NCI-H510A (cell line): ENCODE measurements around the gene HPCAL4.

Experiments used
- DNase-seq: peaks from one replicate; lab custom pipeline; 2025; lab: John Stamatoyannopoulos, UW

HPCAL4 gene

DNA sequence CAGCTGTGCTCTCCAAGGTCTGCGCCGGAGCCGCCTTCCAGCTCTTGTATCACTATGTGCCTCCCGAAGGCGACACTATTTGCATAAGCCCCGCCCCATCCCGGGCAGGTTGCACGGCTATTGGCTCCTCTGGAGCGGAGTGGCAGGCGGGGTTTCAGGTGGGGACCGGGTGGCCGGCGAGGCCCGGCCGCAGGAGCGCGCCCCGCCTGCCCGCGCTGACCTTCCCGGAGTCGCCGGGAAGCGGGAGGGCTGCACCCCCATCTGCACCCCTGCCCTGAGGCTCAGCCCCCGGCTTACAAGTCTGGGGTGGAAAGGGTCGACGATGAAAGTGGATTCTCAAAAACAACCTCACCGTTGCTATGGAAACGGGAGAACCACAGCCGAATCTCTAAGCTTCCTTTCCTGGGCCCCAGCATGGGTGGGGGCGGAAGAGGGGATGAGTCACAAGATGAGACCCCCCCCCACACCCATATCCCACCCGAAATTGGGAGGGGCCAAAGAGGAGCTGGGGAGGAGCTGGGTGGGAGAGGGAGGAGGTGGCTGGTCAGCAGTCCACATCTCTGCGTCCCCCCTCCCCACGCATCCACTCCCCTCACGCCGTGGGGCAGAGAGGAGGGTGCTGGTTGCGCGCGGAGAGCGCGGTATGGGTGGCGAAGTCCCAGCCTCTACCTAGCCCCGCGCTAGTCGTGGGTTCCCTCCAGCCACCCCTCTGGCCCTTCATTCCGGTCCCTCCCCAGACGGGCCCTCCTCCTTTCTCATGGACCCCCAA, at the start of gene HPCAL4:
Gene HPCAL4 (minus strand): TSS at position 51 of the 769 bp plus-strand sequence. CDS start 6,830 bp downstream, outside the sequence.
- peak; percentile 100 for DNase-seq

DNA sequence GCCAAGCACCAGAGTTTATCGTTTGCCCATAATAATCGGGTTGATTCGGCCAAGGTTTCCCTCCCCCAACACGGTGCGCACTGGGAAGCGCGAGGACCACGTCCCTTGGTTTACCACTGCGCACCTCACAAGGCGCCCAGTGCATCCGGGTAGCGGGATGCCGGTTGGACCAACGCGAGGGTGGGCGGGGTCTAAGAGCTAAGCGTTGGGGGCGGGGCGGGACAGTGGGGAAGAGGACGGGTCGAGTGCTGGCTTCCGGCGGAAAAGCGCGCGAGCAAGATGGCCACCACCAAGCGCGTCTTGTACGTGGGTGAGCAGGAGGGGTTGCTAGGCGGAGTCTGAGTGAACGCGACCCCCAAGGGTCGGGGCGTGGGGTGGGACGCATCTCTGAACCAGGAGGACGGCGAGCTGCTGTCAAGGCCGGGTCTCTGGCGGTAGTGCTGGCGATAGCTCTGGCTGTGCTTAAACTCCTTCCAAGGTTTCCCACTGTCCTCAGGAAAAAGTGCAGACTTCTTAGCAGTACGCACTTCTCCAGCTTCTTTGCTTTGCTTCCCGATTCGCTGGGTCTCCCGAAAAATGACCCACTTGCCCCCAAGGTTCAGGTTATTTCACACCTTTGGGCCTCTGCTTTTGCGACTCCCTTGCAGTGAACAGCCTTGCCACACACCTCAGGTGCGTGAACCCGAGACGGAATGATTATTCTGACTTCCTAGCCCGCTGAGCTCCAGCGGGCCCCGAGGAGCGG, 47.6 kb upstream of the HPCAL4 start, which contains the start of gene PPIE:
Gene PPIE (plus strand): TSS at position 261 of the 745 bp plus-strand sequence. CDS start 19 bp downstream, at position 280.
- peak; percentile 100 for DNase-seq

DNA sequence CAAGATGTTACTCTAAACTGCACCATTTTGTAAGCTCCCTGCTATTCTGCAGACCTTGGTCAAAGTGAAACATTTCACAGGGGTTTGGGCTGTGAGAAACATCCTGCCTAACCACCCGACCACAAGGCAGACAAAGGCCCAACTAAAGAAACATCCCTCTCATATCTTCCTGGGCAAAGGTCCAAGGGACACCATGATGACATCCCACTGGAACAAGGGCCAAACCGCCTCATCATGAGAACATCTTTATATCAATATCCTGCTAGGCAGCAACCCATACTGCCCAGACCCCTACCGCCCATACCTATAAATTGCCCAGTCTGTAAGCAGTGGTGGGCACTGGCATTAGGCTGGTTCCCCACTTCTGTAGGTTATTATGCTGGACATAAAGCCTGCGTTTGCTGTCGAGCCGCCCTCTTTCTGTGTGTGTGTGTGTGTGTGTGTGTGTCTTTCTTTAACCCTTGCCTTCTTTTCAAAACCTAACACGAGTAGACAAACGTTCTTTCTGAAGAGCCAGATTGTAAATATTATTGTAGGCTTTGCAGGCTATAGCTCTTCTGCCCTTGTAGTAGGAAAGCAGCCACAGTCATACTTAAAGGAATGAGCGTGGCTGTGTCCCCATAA, 46.4 kb upstream of the HPCAL4 start:
- peak; percentile 69 for DNase-seq

DNA sequence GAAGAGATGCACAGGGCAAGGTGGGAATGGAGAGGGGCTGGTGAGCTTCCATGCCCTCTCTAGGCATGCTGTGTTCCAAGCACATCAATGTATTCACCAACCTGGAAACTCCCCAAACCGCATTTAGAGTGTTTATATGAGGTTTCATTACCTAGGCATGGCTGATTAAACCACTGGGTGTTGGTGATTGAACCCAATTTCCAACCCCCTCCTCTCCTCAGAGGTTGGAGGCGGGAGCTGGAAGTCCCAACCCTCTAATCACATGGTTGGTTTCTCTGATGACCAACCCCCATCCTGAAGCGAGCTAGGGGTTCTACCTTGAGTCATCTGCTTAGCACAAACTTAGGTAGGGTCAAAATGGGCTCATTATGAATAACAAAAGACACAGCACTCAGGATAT, 44.5 kb upstream of the HPCAL4 start:
- DNase-seq, result no peak

DNA sequence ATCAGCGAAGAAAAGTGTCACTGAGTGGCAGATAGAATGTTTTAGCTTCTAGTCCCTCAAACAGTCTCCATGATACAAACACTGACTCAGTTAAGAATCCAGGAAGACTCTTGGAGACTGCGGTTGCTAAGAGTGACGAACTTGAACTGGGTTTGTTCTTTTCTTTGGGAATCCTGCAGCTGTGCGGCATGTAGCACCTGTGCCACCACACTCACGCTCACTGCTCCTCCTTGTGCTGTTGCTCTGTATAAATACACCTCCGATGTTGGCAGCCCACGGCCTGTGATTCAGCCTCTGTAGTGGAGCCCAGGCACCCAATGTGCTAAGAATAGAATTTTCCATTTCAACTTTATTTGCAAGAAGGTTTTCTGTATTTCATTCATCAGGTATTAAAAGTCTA, 41.9 kb upstream of the HPCAL4 start:
- peak; percentile 96 for DNase-seq

DNA sequence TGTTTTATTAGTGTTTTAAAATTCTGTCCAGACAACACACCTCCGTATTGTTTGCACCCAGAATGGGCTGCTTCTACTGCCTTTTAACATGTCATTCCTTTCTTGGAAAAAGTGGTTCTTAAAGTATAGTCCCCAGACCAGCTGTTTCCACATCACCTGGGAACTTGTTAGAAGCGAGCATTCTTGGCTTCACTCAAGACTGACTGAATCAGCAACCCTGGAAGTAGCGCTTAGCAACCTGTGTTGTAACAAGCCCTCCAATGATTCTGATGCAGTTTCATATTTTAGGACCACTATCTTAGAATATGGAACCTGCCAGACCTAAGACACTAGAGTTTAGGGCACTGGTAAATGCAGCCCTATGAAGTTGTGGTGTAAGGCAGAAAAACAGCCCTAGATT, 41.5 kb upstream of the HPCAL4 start:
- no peak for DNase-seq

DNA sequence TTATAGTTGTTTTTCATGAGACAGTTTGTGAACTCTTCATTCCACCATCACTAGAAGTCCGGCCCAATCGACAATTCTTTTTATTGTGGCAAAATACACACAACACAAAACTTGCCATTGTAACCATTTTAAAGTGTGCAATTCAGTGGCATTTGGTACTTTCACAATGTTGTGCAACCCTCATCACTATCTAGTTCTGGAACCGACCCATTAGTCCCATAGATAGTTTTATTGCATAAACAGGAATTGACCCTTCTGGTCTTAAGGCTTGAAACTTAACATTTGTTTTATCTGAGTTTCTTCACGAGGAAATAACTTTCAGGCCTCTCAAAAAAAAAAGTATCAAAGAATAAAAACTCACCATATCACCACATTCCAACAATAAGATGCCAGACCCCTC, 38.6 kb upstream of the HPCAL4 start:
- no peak for DNase-seq

DNA sequence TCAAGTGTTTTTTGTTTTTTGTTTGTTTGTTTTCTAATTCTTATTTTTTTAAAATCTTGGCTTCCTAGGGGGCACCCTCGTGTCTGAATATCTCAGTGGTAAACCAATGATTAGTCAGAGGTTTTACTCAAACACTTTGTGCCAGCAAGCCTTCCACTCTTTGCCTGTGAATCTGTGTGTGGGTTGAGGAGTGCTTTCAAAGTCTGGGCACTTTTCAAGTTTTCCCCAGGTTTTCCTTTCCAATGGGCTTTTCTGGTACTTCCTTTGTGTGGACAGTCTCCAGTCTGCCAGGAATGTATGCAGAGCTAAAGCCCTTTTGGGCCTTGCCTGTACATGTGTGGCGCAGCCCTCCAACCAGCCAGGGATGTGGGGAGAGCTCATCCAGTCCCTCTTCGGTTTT, 37.8 kb upstream of the HPCAL4 start:
- DNase-seq, result no peak

DNA sequence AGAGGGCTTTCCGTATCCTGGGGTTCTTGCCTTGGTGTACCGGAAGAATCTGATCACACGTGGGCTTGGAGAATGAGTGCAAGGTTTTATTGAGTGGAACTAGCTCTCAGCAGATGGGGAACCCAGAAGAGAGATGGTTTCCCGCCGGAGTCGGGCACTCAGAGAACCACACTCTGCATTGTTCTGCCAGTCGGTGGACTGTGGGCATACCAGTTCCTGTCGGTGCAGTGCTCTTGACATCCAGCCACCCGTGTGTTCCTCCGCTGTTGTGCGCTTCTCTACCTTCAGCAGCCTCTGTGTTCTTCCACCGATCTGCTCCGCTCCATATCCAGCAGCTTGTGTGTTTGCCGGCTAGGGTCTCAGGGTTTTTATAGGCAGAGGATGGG, 36.7 kb upstream of the HPCAL4 start:
- no peak for DNase-seq

DNA sequence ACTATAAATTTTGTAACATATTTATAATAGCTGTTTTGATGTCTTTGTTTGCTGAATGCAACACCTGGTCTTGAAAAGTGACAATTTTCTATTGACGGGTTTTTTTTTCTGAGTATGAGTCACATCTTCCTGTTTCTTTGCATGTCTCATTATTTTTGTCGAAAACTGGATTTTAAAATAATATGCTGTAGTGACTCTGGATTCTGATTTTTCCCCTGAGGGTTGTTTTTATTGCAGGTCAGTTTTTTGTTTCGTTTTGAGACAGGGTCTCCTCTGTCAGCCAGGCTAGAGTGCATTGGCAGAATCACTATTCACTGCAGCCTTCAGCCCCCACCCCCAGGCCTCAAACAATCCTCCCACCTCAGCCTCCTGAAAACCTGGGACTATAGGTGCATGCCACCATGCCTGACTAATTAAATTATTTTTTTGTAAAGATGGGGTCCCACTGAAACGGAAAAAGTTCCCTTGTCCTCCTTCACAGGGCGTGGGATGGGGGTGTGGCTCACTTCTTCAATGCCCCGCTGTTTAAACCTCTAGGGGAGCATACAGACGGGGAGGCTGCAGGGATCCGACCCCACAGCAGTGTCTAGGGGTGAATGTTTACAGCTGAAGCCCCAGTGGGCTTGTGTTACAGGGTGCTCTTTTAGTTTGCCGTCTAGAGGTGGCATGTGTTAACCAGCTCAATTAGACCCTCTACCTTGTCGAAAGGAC, 36.1 kb upstream of the HPCAL4 start:
- no peak for DNase-seq

DNA sequence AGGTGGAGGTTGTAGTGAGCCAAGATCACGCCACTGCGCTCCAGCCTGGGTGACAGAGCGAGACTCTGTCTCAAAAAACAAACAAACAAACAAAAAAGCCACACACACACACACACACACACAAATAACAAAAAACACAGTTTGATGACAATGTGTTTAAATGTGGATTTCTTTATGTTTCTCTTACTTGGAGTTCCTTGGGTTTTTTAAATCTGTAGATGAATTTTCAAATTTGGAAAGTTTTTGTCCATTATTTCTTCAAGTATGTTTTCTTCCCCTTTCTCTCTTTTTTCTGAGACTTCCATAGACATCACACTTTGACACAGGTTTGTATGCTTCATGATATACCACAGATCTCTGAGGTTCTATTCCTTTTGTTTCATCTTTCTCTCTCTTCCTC, 35.4 kb upstream of the HPCAL4 start:
- no peak for DNase-seq

DNA sequence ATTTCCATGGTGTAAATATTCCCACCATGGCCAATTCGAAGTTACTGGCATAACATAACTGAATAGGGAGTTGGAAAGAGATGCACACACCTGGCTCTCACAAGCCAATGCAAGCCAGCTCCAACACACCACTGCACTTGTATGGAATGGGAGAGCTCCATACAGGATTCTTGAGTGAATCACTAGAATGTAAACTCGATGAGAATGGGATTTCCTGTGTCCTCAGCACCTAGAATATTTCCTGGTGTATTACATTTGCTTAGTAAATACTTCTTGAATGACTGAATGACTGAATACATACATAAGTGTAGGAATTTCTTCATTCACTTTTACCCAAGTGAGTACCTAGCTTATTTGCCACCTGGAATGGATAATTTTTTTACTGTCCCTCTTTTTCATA, 31.3 kb upstream of the HPCAL4 start:
- no peak for DNase-seq

DNA sequence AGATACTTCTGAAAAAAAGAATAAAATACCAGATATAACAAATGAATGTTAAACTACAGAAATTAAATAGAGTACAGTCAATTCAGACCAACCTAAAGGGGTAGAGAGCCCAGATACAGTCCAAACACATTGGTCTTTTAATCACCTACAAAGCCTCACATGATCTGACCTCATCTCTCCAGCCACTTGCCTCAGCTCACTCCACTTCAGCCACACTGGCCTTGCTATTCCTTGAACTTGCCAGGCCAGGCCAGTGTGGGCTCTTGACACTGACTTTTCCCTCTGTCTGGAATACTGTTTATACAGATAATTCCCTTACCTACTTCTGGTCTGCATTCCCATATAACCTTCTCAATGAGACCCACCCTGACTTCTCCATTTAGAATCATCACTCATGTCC, 30.4 kb upstream of the HPCAL4 start:
- no peak for DNase-seq

DNA sequence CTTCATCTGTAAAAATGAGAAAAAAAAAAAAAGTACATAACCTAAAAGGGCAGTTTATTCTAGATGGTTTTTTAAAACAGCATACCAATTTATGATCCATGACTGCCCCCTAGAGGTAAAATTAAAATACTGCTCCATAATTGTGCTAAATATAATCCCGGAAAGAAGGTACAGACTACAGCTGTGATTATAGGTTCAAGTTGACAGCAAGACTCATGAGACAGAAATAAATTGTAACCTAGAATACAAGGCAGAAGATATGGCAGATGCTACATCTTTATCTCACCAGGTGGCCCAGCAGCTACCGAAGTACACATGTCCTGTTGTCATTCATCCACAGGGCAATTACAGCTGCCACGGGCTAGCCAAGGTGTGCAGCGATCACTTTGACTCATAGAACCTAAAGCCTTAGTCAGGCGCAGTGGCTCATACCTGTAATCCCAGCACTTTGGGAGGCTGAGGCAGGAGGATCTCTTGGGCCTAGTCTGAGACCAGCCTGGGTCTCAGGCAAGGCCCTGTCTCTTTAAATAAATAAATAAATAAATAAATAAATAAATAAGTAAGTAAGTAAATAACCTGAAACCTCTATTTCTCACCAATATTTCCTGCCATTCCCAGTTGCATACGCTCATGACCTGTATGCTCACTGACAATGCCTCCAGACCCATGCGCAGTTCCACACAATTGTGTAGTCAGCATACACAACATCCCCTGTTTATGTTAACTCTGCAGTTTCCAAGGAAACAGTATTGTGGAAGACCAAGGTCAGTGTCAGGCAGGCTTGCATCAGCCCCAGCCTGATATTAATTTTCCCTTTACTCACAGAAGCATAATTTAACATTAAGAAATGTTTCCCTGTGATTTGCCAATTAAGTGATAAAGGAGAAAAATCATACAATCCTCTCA, 29.1 kb upstream of the HPCAL4 start:
- peak; percentile 100 for DNase-seq

DNA sequence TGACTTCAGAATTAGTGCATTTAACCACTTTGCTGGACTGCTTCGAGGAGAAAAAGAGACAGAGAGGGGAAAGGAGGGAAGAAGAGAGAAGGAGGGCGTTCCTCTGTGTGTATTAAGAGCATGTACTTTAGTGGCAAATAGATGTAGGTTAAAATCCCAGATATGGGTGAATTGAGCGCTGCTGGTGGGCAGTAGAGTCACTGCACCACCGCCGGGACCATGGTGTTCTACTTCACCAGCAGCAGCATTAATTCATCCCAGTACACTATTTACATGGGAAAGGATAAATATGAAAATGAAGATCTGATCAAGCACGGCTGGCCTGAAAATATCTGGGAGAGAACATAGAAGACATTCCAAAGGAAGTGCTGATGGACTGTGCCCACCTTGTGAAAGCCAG, 26.6 kb upstream of the HPCAL4 start:
- no peak for DNase-seq

DNA sequence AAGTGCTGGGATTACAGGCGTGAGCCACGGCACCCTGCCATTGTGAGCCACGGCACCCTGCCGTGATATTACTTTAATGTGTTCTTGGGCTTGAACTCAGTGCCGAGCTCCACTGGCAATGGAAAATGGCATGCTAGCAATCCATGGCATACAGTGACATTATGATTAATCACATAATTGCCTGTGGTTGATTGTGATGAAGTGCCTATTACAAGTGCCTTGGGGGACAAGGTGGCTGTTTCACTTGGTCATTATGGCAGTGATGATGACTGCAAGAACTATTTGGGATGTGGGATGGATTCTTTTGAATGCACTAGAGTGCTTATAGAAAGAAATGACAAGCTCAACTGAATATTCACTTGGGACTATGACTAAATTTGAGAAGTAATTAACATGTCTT, 22.3 kb upstream of the HPCAL4 start:
- no peak for DNase-seq

DNA sequence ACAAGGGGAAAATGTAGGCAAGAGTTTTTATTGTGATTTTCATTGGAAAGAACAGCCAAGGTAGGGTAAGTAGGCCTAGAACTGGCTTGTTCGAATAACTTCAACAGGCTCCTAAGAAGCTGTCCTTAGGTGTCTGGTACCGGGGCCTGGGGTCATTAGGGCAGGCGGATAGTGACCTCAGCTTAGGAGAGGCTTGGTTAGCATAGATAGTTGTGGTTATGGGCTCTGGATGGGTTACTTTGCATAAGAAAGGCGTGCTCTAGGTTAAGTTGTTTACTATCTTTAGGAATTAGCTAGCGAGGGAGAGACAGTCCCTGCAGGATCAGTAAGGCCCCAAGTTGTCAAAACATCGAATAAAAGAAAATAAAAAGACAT, 20.7 kb upstream of the HPCAL4 start:
- DNase-seq, result no peak

DNA sequence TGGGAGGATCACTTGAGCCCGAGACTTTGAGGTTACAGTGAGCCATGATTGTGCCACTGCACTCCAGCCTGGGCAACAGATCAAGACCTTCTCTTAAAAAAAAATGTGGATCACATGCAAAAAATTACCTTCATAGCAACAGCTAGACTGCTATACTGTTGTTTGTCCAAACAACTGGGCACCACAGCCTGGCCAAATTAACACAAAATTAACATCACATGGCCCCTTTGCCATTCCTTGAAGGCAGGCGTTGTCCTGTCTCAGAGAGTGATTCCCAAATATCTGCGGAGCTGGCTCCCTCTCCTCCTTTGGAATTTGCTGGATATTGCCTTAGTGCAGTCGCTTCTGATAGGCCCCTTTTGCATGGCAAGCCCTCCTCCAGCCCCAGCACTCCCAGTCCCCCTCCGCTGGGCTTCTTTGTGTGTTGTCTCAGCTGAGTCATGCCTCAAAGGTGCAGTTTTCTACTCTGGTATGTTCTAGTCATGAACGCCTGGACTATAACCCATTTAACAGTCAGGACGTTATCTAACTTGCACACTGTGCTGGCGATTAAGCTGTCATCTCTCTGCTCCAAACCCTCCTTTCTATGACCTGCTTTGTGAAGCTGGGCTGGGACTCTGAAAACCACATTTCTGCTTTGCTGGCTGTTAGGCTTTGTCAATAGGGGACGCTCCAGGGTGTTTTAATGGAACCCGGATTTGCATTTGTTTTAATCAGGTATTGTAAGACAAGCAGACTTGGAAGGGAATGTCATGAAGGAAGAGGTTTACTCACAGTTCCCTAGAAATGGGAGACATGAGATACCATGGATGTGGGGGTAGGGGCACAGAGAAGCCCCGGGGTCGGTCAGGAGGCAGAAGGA, 20.1 kb upstream of the HPCAL4 start:
- no peak for DNase-seq

DNA sequence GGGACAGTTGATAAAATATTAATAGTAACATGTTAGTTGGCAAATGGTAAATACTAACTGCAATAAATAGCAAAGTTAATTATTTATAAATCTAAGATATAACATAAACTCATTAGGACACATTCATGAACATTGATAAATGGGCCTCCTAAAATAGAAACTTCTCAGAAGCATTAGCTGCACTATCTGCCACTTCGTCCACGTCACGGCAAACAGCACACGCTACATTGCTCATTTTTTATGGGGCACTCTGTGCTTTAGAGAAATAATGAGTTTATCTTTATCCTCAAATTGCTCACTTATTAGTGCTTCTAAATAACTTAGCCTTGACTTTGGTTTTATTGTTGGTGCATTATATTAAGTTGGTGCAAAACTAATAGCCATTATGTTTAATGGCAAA, 16.3 kb upstream of the HPCAL4 start:
- DNase-seq, result no peak

DNA sequence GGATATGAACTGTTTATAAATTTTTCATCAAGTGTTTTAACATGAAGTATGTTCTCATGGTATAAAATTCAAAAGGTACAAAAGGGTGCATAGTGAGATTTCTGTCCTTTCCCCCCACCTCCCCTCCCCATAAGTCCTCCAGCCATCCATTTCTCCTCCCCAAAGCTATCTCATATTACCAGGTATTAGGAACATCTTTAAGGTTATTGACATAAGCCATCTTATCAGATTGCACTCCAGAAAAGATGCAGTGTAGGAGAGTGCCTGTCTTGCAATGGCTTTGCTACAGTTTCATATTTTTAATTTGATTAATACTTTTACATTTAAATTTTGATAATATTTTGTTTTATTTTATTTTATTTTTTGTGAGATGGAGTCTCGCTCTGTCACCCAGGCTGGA, 13.5 kb upstream of the HPCAL4 start:
- DNase-seq, result no peak
